Cardiac fibroblast (primary cell): Measurements from ENCODE around the gene ME3.

ENCODE experiments used
- DNase-seq, 2 donors: peaks; one replicate each; pipeline versions ENCODE4 v3.0.0 to v3.0.0-alpha.2; 2010; ENCODE audit warnings: low read depth in 2 of 2
- H3K4me3 ChIP-seq, 2 donors: replicated peaks in 1 of 2; 1 replicate in 1 of 2; 2 replicates in 1 of 2; pipeline ENCODE4 v1.5.1; 2011; ENCODE audit warnings: low read depth in 2 of 2, low read length in 2 of 2, mild to moderate bottlenecking in 2 of 2, moderate library complexity in 1 of 2
- TF ChIP-seq, protein P1 (sequence below): IDR thresholded peaks from one replicate; pipeline ENCODE4 v1.5.1; 2011; ENCODE audit warnings: low read depth, mild to moderate bottlenecking, low read length, inconsistent platforms

Gene ME3

DNA sequence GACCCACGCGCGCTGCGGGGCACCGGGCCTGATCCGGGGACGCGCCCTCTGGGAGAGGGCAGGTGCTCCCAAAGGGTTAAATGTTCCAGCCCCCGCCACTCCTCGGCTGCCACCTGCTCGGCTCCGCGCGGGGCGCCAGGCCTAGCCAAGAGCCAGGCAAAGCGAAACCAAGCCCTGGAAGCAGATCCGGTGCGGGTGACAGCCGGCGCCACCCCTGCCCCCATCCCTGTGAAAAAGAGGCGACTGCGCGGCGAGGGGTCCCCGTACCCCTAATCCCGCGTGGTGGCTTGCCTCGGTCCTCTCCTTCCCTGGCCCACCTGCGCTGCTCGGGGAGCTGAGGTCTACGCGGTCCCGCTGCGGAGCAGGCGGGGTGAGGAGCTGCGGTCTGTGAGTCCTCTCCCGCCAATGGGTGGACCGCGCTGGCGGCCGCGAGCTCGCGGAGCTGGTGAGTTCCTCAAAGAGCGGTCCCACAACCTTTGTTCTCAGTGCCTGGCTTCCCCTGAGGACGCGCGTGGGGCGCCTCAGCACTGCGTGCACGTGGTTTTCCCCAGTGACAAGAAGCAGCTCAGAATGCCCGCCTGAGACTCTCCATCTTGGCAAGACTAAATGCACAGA is at the start of gene ME3:
ME3 (minus strand) TSS at position 610 of the 615 bp plus-strand sequence.
- DNase-seq = peak; percentile 58 to 64
- TF ChIP-seq, protein P1, sequence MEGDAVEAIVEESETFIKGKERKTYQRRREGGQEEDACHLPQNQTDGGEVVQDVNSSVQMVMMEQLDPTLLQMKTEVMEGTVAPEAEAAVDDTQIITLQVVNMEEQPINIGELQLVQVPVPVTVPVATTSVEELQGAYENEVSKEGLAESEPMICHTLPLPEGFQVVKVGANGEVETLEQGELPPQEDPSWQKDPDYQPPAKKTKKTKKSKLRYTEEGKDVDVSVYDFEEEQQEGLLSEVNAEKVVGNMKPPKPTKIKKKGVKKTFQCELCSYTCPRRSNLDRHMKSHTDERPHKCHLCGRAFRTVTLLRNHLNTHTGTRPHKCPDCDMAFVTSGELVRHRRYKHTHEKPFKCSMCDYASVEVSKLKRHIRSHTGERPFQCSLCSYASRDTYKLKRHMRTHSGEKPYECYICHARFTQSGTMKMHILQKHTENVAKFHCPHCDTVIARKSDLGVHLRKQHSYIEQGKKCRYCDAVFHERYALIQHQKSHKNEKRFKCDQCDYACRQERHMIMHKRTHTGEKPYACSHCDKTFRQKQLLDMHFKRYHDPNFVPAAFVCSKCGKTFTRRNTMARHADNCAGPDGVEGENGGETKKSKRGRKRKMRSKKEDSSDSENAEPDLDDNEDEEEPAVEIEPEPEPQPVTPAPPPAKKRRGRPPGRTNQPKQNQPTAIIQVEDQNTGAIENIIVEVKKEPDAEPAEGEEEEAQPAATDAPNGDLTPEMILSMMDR = peak; percentile 4

DNA sequence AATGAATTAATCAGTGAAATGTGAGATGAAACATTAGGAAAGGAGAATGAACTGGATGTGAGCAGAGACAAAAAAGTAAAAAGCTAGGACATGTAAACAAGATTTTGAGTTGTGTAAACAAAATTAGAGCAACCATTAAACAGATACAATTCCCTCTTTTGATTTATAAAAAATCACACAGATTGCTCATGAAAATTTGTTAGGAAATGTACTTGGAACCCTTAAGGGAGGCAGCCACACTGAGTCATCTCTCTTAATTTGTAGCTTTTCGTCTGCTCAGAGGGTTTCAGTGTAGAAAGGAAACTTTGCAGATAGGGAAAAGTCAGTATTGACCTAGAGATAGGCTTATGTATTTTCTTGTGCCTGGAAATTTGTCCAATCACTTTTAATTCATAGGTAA is 49.6 kb upstream of the ME3 start:
- H3K4me3 ChIP-seq = no peak overlapping the region
- DNase-seq = peak; percentile 71 to 77
- TF ChIP-seq, protein P1 = no peak

More for the DNA sequence above, at the start of gene ME3:
- H3K4me3 ChIP-seq = peak within 1 kb of the TSS; percentile 70 to 78

DNA sequence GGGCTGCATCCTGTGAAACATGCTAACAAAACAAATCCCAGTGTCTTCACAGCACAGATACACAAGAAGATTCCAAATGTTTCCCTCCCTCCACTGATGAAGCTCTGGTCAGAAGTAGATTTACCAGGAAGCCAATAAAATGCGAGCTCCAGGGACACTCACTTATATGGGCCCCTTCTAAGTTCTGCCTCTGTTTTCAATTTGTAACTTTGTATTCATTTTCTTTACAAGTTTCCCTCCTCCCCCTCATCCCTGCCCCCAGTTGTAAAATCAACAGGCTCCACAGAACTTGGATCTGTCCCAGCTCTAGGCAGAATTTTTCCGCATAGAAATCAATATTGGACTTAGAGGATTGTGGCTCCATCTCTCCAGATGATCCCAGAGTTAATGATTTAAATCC is 48.1 kb upstream of the ME3 start:
- DNase-seq = no peak
- H3K4me3 ChIP-seq = no peak overlapping the region
- TF ChIP-seq, protein P1 = no peak

DNA sequence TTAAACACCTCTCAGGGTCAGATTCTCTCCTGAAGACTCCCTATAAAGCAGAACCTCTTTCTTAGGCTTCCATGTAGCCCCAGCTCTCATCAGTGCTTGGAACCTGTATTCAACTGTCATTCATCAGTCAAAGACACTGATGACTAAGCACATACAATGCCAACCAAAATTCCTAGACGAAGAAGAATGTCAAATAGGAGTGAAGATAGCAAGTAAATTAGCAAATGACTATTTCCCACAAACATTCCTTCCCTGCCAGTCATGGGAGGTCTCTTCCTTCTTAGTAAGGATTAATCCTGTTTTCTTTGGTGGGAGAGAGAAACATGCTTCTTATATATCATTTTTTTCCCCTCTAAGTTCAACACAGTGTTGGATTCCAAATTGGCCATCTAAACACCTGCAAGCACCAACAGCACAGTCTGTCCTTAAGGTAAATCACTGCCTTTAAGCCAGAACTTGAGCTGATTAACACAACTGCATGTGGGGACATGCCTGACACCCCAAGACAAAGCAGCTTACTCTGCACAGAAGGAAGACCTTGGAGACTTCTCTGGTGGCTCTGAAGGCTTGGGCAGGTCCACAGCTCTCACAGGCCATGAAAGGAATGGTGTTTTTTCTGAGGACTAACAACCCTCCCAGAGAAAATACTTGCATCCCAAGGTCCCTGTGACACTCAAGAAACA is 47.5 kb upstream of the ME3 start:
- DNase-seq = peak; percentile 79 to 86
- no peak overlapping the region for H3K4me3 ChIP-seq

DNA sequence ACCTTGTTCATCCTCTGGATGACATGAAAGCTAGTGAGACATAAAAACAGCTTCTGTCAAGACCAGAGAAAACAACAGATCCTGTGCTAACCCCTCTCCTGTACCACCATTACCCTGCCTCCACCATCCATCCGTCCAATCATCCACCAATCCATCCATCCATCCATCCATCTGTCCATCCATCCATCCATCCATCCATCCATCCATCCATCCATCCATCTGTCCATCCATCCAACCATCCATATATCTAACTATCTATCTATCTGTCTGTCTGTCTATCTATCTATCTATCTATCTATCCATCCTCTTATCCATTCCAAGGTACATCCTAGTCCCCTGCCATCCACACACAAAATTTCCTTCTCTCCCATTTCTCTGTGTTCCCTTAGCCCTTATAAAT is 46.6 kb upstream of the ME3 start:
- H3K4me3 ChIP-seq = no peak overlapping the region
- TF ChIP-seq, protein P1 = no peak
- no peak for DNase-seq

More for the DNA sequence above, 47.5 kb upstream of the ME3 start:
- TF ChIP-seq, protein P1 = no peak

DNA sequence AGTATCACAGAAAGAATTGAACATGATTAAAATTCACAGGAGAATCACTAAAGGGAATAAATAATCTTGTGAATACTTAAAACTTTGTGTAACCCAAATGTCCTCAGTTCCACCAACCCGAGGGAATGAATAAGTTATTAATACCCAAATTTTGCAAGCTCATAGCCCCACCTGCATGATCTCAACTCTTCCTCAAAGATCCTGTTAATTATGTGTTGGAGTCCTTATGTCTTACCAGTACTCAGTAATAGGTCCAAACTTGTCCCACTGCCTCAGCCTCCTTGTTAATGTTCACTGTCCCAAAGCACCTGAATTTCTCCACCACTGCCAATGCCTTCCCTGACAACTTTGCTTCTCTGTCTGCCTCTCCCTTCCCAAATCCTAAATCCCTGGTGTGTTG is 46.1 kb upstream of the ME3 start:
- DNase-seq = no peak
- TF ChIP-seq, protein P1 = no peak
- H3K4me3 ChIP-seq = no peak overlapping the region
